Lung (tissue), 12 donors: Measurements from ENCODE around the gene ARHGDIA. TPM values are rescaled to one million over a fixed set of nuclear protein-coding genes. Genes with fewer than 3 reads are reported as not detected.

Experiments
- ATAC-seq: fragments of 200-7000 bp; cut with Tn5 transposase; one replicate; pipeline ENCODE4 v1.9.1; 2020; ENCODE audit warnings: moderate number of reproducible peaks; ENCODE audit not compliant: insufficient read depth, low FRiP score
- DNase-seq, 3 donors: peaks; one replicate each; pipeline ENCODE4 v3.0.0-alpha.2; 2013 to 2017
- H3K27ac ChIP-seq, 2 donors: one replicate each; pipeline ENCODE4 v1.5.1; 2013; ENCODE audit warnings: mild to moderate bottlenecking in 2 of 2, moderate library complexity in 2 of 2, control low read depth in 1 of 2, inconsistent platforms in 1 of 2, low read depth in 1 of 2, low read length in 1 of 2
- H3K27me3 ChIP-seq, 3 donors: one replicate each; pipeline ENCODE4 v1.5.1; 2013; ENCODE audit warnings: low read length in 2 of 3; ENCODE audit not compliant: control insufficient read depth in 3 of 3, insufficient read depth in 3 of 3
- H3K36me3 ChIP-seq, 4 donors: one replicate each; pipeline ENCODE4 v1.5.1; 2013; ENCODE audit warnings: low read length in 4 of 4, mild to moderate bottlenecking in 1 of 4, moderate library complexity in 1 of 4; ENCODE audit not compliant: control insufficient read depth in 4 of 4, insufficient read depth in 4 of 4
- H3K4me1 ChIP-seq, 5 donors: one replicate each; pipeline ENCODE4 v1.5.1; 2013; ENCODE audit warnings: low read length in 5 of 5, mild to moderate bottlenecking in 2 of 5, moderate library complexity in 1 of 5; ENCODE audit not compliant: control insufficient read depth in 5 of 5, insufficient read depth in 5 of 5
- H3K4me3 ChIP-seq: one replicate; pipeline ENCODE4 v1.5.1; 2013; ENCODE audit warnings: mild to moderate bottlenecking, control low read depth, moderate library complexity
- H3K9ac ChIP-seq, 2 donors: one replicate each; pipeline ENCODE4 v1.5.1; 2013; ENCODE audit warnings: low read length in 2 of 2, control low read depth in 1 of 2; ENCODE audit not compliant: insufficient read depth in 1 of 2
- H3K9me3 ChIP-seq, 4 donors: one replicate each; pipeline ENCODE4 v1.5.1; 2013; ENCODE audit warnings: low read length in 3 of 4, mild to moderate bottlenecking in 1 of 4, moderate library complexity in 1 of 4; ENCODE audit not compliant: control insufficient read depth in 4 of 4, insufficient read depth in 3 of 4
- CTCF ChIP-seq: IDR thresholded peaks from 2 replicates; pipeline ENCODE4 v1.5.1; 2012; ENCODE audit warnings: mild to moderate bottlenecking; ENCODE audit errors: control extremely low read depth, extremely low read depth
- WGBS, 2 donors: extraction: QIAGEN DNeasy Blood & Tissue Kit; methylation state at CpG; one replicate each; pipeline ENCODE4 v1.1.7; 2013; 5-methylcytosine and 5-hydroxymethylcytosine counted together
- polyA plus RNA-seq, 2 donors: library from polyadenylated mRNA; stranded (reverse); fragments of 200-250 nt; gene quantifications; one replicate each; pipeline ENCODE4 v1.2.1, GENCODE V29; 2013
- total RNA-seq, 2 donors: library from RNA; depleted of rRNA in 1 of 2; stranded (reverse); fragments of >200 nt in 1 of 2; gene quantifications; one replicate each; pipeline ENCODE4 v1.2.1, GENCODE V29; 2014 to 2021
- donor health status: control.
- donor health status: control.
- donor health status: Bipolar disorder and iron deficiency.
- donor health status: healthy.
- donor health status: DM: yes; HTN: yes; CAD: no.

Gene ARHGDIA
- total and polyA plus RNA-seq, 4 donors = 118 to 558 (median 396) TPM

DNA sequence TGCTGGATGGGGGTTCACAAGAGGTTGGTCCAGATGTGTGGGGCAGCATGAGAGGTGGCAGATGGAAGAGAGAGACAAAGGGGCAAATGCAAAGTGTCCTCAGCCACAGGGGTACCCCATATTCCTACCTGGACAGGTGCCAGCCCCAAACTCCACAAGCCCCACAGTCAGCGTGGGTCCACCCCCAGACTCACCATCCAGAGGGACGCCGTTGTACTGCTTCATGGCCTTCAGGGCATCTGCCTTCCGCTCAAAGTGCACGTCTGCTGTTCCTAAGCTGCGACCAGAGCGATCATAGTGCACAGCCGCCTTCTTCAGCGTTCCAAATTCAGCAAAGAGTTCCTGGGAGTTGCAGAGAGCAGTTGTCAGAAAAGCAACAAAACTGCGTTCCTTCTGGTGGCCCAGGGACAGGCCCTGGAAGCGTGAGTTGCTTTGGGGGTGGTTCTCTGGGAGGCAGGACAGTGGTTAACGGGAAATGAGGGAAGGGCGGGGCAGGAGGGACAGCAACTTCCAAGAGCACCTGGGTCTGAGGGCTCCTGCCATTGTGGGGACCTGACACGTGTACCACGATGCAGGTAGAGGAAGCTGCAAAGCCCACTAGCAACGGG, 18.0 kb upstream of the ARHGDIA start:
- whole genome bisulfite sequencing, 2 donors = 94 to 97% methylated on average over 16 of the region's 16 CpGs
- ATAC-seq (no peak), DNase-seq (no peak)
- TF ChIP-seq CTCF = no peak
- peaks cover 0 to 10% (median 7%) of the 10 kb centered on the region in 5 donors for H3K4me1 ChIP-seq
- no peak overlapping the region for H3K9ac ChIP-seq
- no peak overlapping the region for H3K27ac ChIP-seq
- H3K9me3 ChIP-seq = no peaks in the 10 kb centered on the region
- no peak overlapping the region for H3K4me3 ChIP-seq
- no peaks in the 10 kb centered on the region for H3K27me3 ChIP-seq
- peaks cover 18 to 48% (median 32%) of the 10 kb centered on the region in 4 donors for H3K36me3 ChIP-seq

GRCh38 chr17:81888105-81888987, 17.2 kb upstream of the ARHGDIA start:
- no peak for DNase-seq
- Histone ChIP-seq H3K9ac (no peak overlapping the region), H3K4me3 (no peak overlapping the region), H3K9me3 (no peaks in the 10 kb centered on the region), H3K27ac (no peak overlapping the region), H3K36me3 (peaks cover 18 to 48% (median 34%) of the 10 kb centered on the region in 4 donors), H3K27me3 (no peaks in the 10 kb centered on the region), H3K4me1 (peaks cover 0 to 10% (median 7%) of the 10 kb centered on the region in 5 donors)
- no peak for TF ChIP-seq CTCF
- no peak for ATAC-seq
- WGBS, 2 donors = 95 to 97% methylated on average over 44 of the region's 44 CpGs

DNA sequence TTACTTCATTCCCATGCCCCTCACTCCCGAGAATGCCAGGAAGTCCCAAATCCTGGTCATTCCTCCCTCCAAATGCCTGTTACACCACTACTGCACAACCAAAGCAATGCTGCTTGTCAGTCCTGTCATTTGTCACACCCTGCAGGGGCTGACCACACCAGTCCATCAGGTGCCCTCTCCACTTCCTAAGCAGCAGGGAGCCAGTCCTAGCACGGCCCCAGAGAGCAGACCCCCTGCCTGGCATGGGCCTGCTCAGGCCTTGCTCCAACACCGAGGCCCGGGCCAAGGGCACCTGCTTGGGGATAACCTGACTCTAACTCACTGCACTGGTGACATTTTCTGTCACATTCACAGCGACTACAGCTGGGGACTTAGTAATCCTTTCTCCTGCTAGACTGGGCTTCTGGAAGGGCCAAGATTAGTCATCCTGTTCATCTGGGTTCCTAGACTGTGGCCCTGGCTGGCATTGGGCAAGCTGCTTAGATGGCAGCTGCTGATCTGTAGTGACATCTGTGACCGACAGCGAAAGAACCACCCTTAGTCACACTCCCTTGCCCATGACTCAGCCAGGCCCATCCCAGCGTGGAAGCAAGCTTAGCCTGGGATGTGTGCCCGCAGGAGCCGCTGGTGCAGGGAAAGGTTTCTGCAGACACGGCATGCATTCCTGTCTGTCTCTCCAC, 14.9 kb upstream of the ARHGDIA start:
- H3K9ac ChIP-seq = no peak overlapping the region
- H3K9me3 ChIP-seq = no peaks in the 10 kb centered on the region
- TF ChIP-seq CTCF = no peak
- no peak overlapping the region for H3K27ac ChIP-seq
- no peaks in the 10 kb centered on the region for H3K27me3 ChIP-seq
- H3K4me1 ChIP-seq = peaks cover 0 to 10% (median 7%) of the 10 kb centered on the region in 5 donors
- ATAC-seq = no peak
- WGBS, 2 donors = 89 to 91% methylated on average over 11 of the region's 11 CpGs
- H3K36me3 ChIP-seq = peaks cover 18 to 48% (median 35%) of the 10 kb centered on the region in 4 donors
- DNase-seq = no peak
- no peak overlapping the region for H3K4me3 ChIP-seq
